Astrocyte of the spinal cord (primary cell): ENCODE results near the gene EXD3.

ENCODE experiments used
- DNase-seq: peaks from one replicate; pipeline ENCODE4 v3.0.0; 2011; ENCODE audit warnings: low read depth, low spot score
- H3K4me3 ChIP-seq: 2 replicates; pipeline ENCODE4 v1.5.1; 2011; ENCODE audit warnings: low read depth, mild to moderate bottlenecking, low read length, moderate library complexity
- in situ Hi-C: cut with HindIII; loops from 2 replicates; pipeline ENCODE4 v1.10.0; 2017; ENCODE audit warnings: low sequenced_read_pairs
- TF ChIP-seq, protein P1 (sequence below): IDR thresholded peaks from 2 replicates; pipeline ENCODE4 v1.5.1; 2012; ENCODE audit warnings: low read depth, mild to moderate bottlenecking, low read length, inconsistent platforms

EXD3 gene

DNA sequence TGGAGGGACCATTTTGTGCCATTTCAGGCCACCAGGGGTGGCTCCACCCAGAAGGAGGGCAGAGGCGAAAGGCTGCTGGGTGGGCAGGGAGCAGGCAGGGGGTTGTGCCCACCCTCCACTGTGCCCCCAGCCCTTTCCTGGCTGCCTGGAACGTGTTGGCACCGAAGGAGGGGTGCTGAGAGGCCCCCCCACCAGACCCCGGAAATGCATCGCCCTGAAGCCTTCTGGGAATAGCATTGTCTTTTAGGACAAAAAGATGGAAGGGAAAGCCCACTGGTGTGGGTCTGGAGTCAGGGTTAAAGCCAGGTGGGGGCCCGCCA lies 5.3 kb upstream of the EXD3 start:
- in situ Hi-C loops = no loop called here
- H3K4me3 ChIP-seq = no peak overlapping the region
- TF ChIP-seq, protein P1, sequence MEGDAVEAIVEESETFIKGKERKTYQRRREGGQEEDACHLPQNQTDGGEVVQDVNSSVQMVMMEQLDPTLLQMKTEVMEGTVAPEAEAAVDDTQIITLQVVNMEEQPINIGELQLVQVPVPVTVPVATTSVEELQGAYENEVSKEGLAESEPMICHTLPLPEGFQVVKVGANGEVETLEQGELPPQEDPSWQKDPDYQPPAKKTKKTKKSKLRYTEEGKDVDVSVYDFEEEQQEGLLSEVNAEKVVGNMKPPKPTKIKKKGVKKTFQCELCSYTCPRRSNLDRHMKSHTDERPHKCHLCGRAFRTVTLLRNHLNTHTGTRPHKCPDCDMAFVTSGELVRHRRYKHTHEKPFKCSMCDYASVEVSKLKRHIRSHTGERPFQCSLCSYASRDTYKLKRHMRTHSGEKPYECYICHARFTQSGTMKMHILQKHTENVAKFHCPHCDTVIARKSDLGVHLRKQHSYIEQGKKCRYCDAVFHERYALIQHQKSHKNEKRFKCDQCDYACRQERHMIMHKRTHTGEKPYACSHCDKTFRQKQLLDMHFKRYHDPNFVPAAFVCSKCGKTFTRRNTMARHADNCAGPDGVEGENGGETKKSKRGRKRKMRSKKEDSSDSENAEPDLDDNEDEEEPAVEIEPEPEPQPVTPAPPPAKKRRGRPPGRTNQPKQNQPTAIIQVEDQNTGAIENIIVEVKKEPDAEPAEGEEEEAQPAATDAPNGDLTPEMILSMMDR = no peak
- DNase-seq = no peak

DNA sequence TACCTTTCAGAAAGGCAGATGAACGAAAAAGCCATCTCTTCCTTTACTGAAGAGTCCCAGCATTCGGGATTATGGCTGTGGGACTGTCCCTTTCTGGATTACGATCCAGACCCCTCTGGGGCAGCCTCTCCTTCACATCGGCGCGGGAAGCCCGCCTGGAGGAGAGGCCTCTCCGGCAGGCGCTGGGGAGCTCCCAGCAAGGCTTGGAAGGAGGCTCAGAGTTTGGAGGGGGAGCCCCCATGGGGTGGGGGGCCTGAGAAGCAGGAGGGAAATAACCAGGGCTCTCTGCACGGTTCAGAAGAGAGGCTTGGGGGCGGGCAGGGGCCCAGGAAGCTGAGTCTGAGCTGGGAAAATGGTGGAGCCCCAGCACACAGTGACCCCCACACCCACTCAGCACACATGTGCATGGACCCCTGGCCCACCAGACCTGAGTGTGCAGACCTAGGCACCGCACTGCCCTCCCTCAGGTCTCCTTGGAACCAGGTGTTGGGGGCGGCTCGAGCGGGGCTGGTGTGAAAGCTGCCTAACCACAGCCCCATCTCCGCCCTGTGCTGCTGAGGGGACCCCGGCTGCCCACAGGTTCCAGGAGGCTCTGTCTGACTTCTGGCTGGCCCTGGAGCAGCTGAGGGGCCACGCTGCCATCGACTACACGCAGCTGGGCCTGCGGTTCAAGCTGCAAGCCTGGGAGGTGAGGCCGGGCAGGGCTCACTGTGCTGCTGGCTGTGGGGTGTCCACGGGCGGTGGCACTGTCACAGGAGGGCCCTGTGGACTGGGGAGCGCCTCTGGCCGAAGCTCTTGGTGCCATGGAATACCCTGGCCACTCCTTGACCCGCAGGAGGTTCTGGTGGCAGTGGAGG lies 4.7 kb upstream of the EXD3 start:
- TF ChIP-seq, protein P1 = no peak
- in situ Hi-C loops = no loop called here
- no peak overlapping the region for H3K4me3 ChIP-seq
- no peak for DNase-seq

DNA sequence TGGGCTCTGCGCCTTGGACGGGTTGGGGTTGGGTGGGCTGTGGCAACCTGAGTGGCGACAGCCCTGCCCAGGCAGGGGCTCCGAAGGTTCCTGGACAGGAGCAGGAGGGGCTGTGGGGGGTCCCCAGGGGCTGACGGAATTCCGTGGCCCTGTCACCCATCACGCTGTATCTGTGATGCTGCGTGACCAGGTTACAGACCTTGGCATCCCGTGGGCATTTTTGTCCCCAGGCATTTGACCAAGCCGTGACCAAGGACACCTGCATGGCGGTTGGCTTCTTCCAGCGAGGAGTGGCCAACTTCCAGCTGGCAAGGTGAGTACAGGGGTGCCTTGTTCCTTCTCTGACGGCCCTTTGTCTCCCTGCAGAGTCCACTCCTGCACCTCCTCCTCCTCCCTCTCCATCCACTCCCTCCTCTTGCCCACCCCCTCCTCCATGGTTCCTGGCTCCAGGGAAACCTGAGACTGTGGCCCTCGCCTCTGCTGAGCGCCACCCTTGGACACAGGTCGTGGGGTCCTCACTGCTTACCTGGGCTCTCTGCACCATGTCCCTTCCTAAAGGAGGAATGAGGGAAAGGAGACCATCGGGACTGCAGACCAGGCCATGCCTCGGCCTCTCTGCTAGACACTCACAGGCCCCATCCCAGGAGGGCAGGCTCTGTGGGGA lies 3.2 kb upstream of the EXD3 start:
- no peak for DNase-seq

DNA sequence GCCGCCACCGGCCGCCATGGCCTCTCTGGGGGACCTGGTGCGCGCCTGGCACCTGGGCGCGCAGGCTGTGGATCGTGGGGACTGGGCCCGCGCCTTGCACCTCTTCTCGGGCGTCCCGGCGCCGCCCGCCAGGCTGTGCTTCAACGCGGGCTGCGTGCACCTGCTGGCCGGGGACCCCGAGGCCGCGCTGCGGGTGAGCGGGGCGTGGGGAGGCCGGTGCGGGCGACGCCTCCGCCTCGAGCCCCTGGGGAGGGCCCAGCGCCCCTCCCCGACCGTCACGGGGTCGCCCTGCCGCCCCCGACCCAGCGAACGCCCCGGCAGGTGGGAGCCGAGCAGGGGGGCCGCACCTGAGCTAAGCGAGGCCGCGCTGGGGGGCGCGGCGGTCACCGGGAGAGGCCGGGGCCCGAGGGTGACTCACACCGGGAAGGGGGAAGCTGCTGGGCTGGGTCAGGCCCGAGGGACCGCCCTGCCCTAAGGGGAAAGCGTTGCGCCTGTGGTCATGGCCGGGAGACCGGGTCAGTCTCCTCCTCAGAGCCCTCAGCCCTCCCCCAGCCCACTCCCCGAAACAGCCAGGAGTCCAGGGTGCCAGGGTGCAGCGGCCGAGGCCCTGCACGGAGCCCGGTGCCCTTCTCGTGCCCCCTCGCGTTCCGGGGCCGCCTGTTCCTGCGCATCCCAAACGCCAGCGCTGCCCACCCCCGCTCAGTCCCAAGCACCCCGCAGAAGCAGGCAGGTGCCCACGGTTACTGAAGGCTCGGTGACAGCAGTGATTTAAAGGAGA lies 741 bp upstream of the EXD3 start:
- TF ChIP-seq, protein P1 = no peak
- H3K4me3 ChIP-seq = peak overlapping the region; percentile 20
- in situ Hi-C loops = no loop called here
- no peak for DNase-seq

More for the DNA sequence above, 3.2 kb upstream of the EXD3 start:
- no peak overlapping the region for H3K4me3 ChIP-seq
- in situ Hi-C loops = no loop called here
- TF ChIP-seq, protein P1 = no peak

DNA sequence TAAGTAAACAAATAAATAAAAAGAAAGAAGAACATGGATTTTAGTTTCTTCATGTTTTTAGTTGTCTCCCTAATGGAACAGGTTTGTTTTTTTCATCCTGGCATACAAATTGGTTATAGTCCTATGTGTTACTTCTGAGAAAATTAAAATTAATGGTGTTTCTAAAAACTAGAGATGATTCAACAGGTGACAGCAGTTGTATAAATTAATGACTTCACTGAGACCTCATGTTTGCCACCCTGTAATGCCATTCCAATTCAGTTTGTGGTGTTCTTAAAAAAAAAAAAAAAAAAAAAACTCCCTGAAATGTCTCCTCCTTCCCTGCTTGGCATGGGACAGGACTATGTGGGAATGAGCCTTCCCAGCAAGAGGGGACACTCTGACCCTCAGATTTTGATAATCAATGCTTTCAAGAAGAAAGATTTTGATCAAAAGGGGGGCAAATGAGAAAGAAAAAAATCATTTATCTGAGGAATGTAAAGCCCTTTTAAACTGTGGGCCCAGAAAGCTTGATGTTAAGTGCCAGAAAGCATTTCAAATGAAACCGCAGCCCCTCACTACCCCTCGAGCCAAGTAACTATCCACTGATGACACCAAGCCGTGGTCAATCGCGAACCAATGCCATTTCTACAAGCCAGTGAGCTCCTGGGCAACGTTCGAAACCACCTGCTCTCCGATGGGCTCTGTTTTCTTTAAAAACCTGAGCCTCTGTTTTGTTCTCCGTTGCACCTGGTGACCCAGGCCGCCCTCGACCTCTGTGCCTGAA lies 941 bp downstream of the EXD3 start:
- no peak for DNase-seq
- TF ChIP-seq, protein P1 = no peak
- in situ Hi-C loops = no loop called here
- H3K4me3 ChIP-seq = peak overlapping the region; percentile 72
